ENCODE data around the gene NSMCE4A. TPM values are rescaled to one million over a fixed set of nuclear protein-coding genes. Genes with fewer than 3 reads are reported as not detected.
"Not testable (repeated sequence)": the region's sequence is repeated elsewhere in the genome, so short reads cannot be mapped to it uniquely, and the experiment has no call there.

Gene NSMCE4A
- total RNA-seq, 1 donor from 2014 or later, result 85.0 TPM

GRCh38 chr10:121999301-121999700 lies 24.3 kb upstream of the NSMCE4A start:
- Mint-ChIP-seq H3K4me3 (no peak overlapping the region), H3K4me1 (no peaks in the 10 kb centered on the region), H3K36me3 (ENCODE audit: low read depth) (peaks cover 6% of the 10 kb centered on the region), H3K27ac (ENCODE audit: unreplicated experiment) (no peak overlapping the region), H3K27me3 (ENCODE audit: low read depth) (no peaks in the 10 kb centered on the region), H3K9me3 (peaks cover 17% of the 10 kb centered on the region)
- DNase-seq (ENCODE audit: low read depth, low spot score), result no peak
- TF ChIP-seq, protein P1, sequence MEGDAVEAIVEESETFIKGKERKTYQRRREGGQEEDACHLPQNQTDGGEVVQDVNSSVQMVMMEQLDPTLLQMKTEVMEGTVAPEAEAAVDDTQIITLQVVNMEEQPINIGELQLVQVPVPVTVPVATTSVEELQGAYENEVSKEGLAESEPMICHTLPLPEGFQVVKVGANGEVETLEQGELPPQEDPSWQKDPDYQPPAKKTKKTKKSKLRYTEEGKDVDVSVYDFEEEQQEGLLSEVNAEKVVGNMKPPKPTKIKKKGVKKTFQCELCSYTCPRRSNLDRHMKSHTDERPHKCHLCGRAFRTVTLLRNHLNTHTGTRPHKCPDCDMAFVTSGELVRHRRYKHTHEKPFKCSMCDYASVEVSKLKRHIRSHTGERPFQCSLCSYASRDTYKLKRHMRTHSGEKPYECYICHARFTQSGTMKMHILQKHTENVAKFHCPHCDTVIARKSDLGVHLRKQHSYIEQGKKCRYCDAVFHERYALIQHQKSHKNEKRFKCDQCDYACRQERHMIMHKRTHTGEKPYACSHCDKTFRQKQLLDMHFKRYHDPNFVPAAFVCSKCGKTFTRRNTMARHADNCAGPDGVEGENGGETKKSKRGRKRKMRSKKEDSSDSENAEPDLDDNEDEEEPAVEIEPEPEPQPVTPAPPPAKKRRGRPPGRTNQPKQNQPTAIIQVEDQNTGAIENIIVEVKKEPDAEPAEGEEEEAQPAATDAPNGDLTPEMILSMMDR (conservative IDR thresholded peaks at IDR 0.05), result no peak

DNA sequence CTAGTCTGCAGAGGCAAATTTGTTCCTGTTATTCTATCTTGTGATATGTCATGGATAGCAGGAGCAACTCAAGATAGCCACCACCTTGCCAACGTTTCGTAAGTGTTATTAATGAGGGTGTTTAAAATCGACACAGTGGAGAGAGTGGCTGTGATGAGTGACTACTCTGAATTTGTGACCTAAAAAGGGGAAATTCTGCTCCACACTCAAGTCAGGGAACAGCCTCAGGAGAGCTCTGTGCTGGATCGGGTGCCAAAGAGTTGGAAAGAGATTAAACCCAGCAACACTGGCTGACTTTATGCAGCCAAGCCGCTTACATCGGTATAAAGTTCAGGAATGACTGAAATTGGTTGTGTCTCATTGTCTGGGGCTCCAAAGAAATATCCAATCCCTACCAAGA lies 23.4 kb upstream of the NSMCE4A start:
- DNase-seq (ENCODE audit: low read depth, low spot score), result no peak
- H3K4me1 Mint-ChIP-seq, result no peaks in the 10 kb centered on the region
- H3K36me3 Mint-ChIP-seq (ENCODE audit: low read depth), result peaks cover 6% of the 10 kb centered on the region
- no peak overlapping the region for H3K27ac Mint-ChIP-seq (ENCODE audit: unreplicated experiment)
- peaks cover 17% of the 10 kb centered on the region for H3K9me3 Mint-ChIP-seq
- no peaks in the 10 kb centered on the region for H3K27me3 Mint-ChIP-seq (ENCODE audit: low read depth)
- no peak overlapping the region for H3K4me3 Mint-ChIP-seq
- TF ChIP-seq, protein P1 (conservative IDR thresholded peaks at IDR 0.05), result no peak

DNA sequence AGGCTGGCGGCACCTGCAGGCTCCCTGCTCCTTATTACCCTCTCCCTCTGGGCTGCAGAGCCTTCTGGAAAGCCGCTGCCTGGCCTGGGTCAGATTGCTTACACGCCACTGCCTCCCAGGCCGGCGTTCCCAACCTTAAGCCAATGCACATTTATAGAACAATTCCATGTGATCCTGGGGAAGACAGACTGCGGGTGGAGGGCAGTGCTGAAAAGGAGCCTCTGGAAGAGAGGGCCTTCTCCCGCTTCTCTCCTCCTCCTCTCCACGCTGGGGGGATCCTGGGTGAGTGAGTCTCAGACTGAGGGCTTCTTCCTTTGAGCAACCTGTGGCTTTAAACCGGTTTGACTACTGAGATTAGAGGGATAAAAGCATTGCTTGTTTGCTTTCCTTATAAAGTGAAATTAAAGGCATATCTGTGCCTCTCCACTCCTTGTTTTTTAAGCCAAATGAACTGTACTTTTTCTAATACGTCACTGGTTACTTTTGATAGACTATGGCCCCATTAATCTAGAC lies 19.5 kb upstream of the NSMCE4A start:
- DNase-seq (ENCODE audit: low read depth, low spot score), result no peak
- no peak overlapping the region for H3K4me3 Mint-ChIP-seq
- H3K27ac Mint-ChIP-seq (ENCODE audit: unreplicated experiment), result no peak overlapping the region
- no peaks in the 10 kb centered on the region for H3K27me3 Mint-ChIP-seq (ENCODE audit: low read depth)
- no peaks in the 10 kb centered on the region for H3K4me1 Mint-ChIP-seq
- peaks cover under 1% of the 10 kb centered on the region for H3K9me3 Mint-ChIP-seq
- H3K36me3 Mint-ChIP-seq (ENCODE audit: low read depth), result no peaks in the 10 kb centered on the region
- TF ChIP-seq, protein P1 (conservative IDR thresholded peaks at IDR 0.05), result no peak

DNA sequence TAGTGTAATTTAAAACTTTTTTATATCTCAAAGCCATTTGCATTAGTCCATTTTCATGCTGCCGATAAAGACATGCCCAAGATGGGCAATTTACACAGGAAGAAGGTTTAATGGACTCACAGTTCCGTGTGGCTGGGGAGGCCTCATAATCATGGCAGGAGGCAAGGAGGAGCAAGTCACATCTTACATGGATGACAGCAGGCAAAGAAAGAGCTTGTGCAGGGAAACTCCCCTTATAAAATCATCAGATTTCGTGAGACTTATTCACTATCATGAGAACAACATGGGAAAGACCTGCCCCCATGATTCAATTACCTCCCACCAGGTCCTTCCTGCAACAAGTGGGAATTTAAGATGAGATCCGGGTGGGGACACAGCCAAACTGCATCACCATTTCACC lies 16.7 kb upstream of the NSMCE4A start:
- H3K36me3 Mint-ChIP-seq (ENCODE audit: low read depth); H3K9me3 Mint-ChIP-seq; H3K27ac Mint-ChIP-seq (ENCODE audit: unreplicated experiment); DNase-seq (ENCODE audit: low read depth, low spot score); H3K27me3 Mint-ChIP-seq (ENCODE audit: low read depth); H3K4me1 Mint-ChIP-seq; H3K4me3 Mint-ChIP-seq: not testable (repeated sequence)

- no peaks in the 10 kb centered on the region for H3K36me3 Mint-ChIP-seq (ENCODE audit: low read depth)
- no peaks in the 10 kb centered on the region for H3K9me3 Mint-ChIP-seq
- H3K4me1 Mint-ChIP-seq, result no peaks in the 10 kb centered on the region
- no peaks in the 10 kb centered on the region for H3K27me3 Mint-ChIP-seq (ENCODE audit: low read depth)
- TF ChIP-seq, protein P1 (conservative IDR thresholded peaks at IDR 0.05), result no peak
- H3K4me3 Mint-ChIP-seq, result no peak overlapping the region
- H3K27ac Mint-ChIP-seq (ENCODE audit: unreplicated experiment), result no peak overlapping the region
- DNase-seq (ENCODE audit: low read depth, low spot score), result no peak
These were observed 15.1 kb upstream of the NSMCE4A start for GRCh38 chr10:121990015-121990677.

Measured in neural crest cell (in vitro differentiated cells).